GM12873 (cell line): Measurements from ENCODE around the gene ALOXE3.

Experiments used
- CTCF ChIP-seq: IDR thresholded peaks from 2 replicates; pipeline ENCODE4 v1.5.1; 2012; ENCODE audit warnings: low read depth, mild to moderate bottlenecking, moderate library complexity, low read length, control low read depth; ENCODE audit not compliant: insufficient read depth; ENCODE audit errors: missing control alignments

The ALOXE3 gene

GRCh38 chr17:8117980-8118768, at the start of gene ALOXE3:
TSS of gene ALOXE3 (minus strand) at chr17:8118514. CDS start at chr17:8117990, 524 bp downstream.
- TF ChIP-seq CTCF: no peak

GRCh38 chr17:8167526-8167925, 49.2 kb upstream of the ALOXE3 start:
- TF ChIP-seq CTCF: no peak

DNA sequence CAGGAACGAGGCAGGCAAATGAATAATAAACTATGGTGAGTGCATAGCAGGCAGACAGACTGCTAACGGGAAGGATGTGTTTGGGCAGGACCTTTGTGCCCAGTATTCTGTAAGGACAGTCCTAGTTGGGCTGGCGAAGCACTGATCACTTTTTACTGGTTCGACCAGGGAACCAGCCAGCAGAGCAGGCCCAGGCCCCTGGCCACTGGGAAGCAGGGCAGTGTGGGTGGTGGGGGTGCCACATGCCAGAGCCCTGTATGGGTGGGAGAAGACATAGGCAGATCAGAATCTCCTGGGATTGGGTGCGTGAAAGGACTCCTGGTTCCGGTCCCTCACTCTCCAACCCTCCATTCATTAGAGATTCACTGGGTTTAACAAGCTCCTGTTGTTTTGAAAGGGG, 48.4 kb upstream of the ALOXE3 start:
- no peak for TF ChIP-seq CTCF

GRCh38 chr17:8164815-8165131, 46.5 kb upstream of the ALOXE3 start:
- no peak for TF ChIP-seq CTCF

- no peak for TF ChIP-seq CTCF
Observed at GRCh38 chr17:8163978-8164814, 45.9 kb upstream of the ALOXE3 start.

DNA sequence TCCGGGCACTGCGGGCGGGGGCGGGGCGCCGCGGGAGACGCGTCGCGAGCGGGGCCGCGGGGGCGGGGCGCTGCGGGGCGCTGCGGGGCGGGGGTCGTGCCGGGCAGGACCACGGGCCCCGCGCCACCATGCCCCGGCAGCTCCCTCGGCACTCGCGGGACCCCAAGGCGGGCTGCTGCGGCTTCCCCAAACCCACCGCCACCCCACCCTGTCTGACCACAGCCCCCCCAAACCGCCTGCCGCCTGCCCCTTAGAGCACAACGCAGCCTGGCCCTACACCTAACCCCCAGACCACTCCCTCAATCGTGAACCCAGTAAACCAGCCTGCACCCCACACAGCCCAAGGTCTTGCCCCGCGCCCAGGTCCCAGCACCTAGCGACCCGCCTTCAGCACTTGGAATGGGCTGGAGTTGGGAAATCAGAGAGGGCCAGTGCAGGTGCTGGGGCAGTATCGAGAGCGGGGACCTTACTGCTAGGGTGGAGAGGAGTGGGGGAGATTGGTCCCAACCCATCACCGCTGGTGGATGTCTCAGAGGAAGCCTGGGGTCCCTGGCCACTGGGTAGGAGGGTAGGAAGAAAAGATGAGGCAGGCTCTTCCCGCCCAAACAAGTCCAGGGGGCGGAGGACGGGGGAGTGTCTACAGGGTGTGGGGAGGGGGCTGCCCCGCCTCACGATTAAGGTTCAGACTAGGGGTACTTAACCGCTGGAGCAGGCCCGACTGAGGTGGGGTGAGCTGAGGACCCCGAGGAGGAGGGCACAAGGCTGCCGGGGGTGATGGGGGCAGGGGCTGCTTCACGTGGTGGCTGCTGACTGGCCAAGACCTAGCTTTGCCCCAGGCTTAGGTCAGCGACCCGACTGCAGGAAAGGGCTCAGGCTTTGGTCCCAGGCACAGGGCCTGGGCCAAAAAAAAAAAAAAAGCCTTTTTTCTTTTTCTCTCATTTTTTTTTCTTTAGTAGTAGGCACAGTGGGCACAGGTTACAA, 45.0 kb upstream of the ALOXE3 start:
- TF ChIP-seq CTCF: no peak
